Activated naive CD8-positive, alpha-beta T cell treated with anti-CD3 and anti-CD28 coated beads for 36 hours (primary cell): ENCODE results near the gene TTC13. TPM values are rescaled to one million over a fixed set of nuclear protein-coding genes. Genes with fewer than 3 reads are reported as not detected.

Experiments
- DNase-seq: peaks from one replicate; pipeline ENCODE4 v3.0.0; 2021
- H3K27ac Mint-ChIP-seq: one replicate; pipeline ENCODE4 v1.8.0; 2022; ENCODE audit warnings: mild to moderate bottlenecking, moderate library complexity, mixed read lengths
- H3K27me3 Mint-ChIP-seq: one replicate; pipeline ENCODE4 v1.8.0; 2022; ENCODE audit warnings: mild to moderate bottlenecking, mixed read lengths
- H3K36me3 Mint-ChIP-seq: one replicate; pipeline ENCODE4 v1.8.0; 2021; ENCODE audit warnings: mild to moderate bottlenecking, mixed read lengths
- H3K4me1 Mint-ChIP-seq: one replicate; pipeline ENCODE4 v1.8.0; 2021; ENCODE audit warnings: mixed read lengths
- H3K4me3 Mint-ChIP-seq: one replicate; pipeline ENCODE4 v1.8.0; 2022; ENCODE audit warnings: mild to moderate bottlenecking, moderate library complexity, mixed read lengths
- H3K9me3 Mint-ChIP-seq: one replicate; pipeline ENCODE4 v1.8.0; 2022; ENCODE audit warnings: mixed read lengths
- total RNA-seq, 2 experiments: library from RNA; stranded (reverse); gene quantifications; one replicate each; pipeline ENCODE4 v1.2.3, GENCODE V29; 2021

The TTC13 gene
- total RNA-seq, 2 experiments from 2014 or later = 13.4 to 15.5 TPM

DNA sequence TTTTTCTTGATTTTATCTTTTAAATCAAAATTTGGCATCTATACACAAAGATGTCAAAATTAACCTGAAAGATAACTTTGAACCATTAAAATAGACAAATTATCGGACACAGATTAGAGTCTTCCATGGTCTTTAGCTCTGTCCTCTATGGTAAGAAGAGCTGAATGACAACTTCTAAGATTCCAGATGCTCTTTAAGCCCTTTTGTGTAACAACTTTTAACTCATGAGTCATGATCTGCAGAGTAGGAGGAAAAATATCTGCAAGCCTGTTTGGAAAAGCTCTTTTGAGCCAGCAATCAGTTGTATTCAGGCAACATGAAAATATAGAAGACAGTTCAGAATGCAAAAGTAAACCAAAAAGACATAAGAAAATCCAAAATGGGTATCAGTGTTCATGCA lies 37.8 kb downstream of the TTC13 start:
- Mint-ChIP-seq H3K36me3 (peaks cover 13% of the 10 kb centered on the region), H3K27ac (no peak overlapping the region), H3K4me1 (peaks cover 8% of the 10 kb centered on the region), H3K4me3 (no peak overlapping the region), H3K27me3 (no peaks in the 10 kb centered on the region), H3K9me3 (no peaks in the 10 kb centered on the region)
- DNase-seq = no peak

DNA sequence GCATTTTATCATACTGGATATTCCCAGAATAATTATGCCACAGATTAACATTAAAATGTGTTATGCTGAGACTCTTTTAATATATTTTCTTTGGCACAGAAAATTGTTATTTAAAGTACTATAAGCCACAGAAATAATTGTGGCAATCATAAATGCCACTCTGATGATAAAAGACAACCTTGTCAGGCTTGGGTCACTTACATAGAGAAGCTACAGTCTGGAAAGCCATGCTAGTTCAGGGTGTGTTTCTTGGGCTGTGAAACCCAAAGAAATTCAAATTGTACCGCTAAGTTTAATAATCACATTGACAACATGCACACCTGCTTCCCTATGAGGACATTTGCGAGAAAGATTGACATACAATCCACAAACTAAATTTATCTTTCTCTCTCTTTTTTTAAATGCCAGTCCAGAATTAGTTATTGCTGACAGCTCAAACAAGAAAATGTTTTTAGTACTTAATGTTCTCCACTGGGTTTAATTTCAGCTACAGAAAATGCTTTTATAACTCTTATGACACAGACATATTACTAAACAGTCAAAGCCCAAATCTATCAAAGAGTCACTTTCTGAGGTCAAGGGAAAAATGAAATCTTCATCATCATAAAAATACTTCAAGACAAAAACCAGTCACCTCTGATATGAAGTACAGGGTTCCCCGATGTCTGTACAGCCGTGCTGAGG lies 38.7 kb downstream of the TTC13 start:
- H3K27ac Mint-ChIP-seq = no peak overlapping the region
- no peak for DNase-seq
- no peak overlapping the region for H3K4me3 Mint-ChIP-seq
- H3K4me1 Mint-ChIP-seq = peaks cover 8% of the 10 kb centered on the region
- H3K27me3 Mint-ChIP-seq = no peaks in the 10 kb centered on the region
- peaks cover 11% of the 10 kb centered on the region for H3K36me3 Mint-ChIP-seq
- no peaks in the 10 kb centered on the region for H3K9me3 Mint-ChIP-seq

DNA sequence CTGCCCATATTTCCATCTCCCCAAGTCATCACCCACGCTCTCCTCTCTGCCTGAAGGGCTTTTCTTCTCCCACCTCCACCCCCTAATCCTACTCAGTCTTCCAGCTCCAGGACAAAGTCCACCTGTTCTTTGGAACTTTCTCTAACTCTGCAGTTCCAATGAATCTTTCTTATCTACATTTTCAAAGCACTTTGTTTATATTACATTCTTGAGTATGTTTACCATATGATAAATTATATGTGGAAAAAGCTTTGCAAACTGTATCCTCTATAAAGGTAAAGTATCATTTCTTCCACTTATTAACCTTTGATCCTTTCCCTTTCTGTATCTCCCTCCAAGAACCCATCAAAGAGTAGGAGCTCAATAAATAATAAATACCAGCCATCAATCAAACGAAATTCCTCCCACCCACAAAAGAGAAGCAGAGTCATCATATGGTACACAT lies 39.7 kb downstream of the TTC13 start:
- H3K9me3 Mint-ChIP-seq = no peaks in the 10 kb centered on the region
- no peak overlapping the region for H3K4me3 Mint-ChIP-seq
- peaks cover 8% of the 10 kb centered on the region for H3K36me3 Mint-ChIP-seq
- no peaks in the 10 kb centered on the region for H3K27me3 Mint-ChIP-seq
- H3K27ac Mint-ChIP-seq = no peak overlapping the region
- peaks cover 8% of the 10 kb centered on the region for H3K4me1 Mint-ChIP-seq
- no peak for DNase-seq

DNA sequence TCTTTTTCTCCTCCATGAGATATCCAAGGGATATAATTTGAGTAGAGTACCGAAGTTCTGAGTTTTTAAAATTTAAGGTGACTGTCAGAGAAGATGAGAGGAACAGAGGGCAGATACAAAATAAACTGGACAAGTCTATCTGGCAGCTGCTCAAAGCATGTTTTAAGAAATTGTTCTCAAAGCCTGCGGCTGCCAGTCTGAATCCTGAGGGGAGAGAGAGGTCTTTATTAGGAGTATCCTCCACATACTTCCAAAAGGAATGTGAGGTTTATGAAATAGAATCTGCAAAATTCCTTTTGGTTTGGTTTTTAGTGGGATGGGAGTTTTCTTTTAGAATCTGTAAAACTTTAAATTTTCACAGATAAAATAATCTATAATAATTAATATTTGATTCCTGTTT lies 41.3 kb downstream of the TTC13 start:
- H3K4me3 Mint-ChIP-seq = no peak overlapping the region
- peaks cover 6% of the 10 kb centered on the region for H3K4me1 Mint-ChIP-seq
- peaks cover 5% of the 10 kb centered on the region for H3K36me3 Mint-ChIP-seq
- DNase-seq = no peak
- H3K9me3 Mint-ChIP-seq = no peaks in the 10 kb centered on the region
- no peaks in the 10 kb centered on the region for H3K27me3 Mint-ChIP-seq
- H3K27ac Mint-ChIP-seq = no peak overlapping the region

DNA sequence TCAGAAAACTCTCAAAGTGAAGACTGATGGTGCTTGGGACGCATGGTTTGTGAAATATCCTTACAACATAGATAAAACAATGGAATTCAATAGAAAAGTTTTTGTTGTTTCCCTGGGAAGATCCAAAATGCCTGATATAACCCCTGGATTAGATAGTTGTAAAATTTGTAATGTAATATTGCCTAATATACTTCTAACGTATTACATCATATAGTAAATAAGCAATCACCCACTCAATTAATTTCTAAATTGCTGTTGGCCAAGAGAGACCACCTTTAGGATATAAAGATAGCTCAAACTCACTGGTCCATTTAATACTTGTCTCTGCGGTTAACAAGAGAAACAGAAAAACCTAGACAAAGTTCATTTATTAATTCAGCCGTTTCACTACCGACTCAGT lies 42.2 kb downstream of the TTC13 start:
- Mint-ChIP-seq H3K9me3 (no peaks in the 10 kb centered on the region), H3K36me3 (peaks cover 5% of the 10 kb centered on the region), H3K27ac (no peak overlapping the region), H3K4me3 (no peak overlapping the region), H3K4me1 (peaks cover 6% of the 10 kb centered on the region), H3K27me3 (no peaks in the 10 kb centered on the region)
- DNase-seq = no peak

DNA sequence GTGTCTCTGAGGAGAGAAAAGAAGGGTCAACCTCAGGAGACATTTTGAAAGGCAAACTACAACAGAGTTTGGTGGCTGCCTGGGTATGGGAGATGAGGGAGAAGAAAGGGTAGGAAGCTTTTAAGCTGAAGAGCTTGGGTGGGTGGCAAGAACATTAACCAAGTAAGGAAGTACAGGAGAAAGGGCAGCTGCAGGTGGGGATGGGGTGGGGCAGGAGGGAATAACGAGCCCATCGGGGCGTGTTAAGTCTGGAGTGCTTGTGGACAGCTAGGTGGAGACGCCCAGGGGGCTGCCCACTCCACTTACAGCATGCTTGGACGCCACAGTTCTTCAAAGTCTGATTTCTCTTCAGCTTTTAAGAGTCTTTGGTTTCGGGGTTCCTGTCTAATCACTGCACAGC lies 42.8 kb downstream of the TTC13 start:
- no peaks in the 10 kb centered on the region for H3K27me3 Mint-ChIP-seq
- no peaks in the 10 kb centered on the region for H3K9me3 Mint-ChIP-seq
- no peak for DNase-seq
- H3K4me1 Mint-ChIP-seq = peaks cover 8% of the 10 kb centered on the region
- no peak overlapping the region for H3K27ac Mint-ChIP-seq
- H3K36me3 Mint-ChIP-seq = peaks cover 5% of the 10 kb centered on the region
- no peak overlapping the region for H3K4me3 Mint-ChIP-seq

DNA sequence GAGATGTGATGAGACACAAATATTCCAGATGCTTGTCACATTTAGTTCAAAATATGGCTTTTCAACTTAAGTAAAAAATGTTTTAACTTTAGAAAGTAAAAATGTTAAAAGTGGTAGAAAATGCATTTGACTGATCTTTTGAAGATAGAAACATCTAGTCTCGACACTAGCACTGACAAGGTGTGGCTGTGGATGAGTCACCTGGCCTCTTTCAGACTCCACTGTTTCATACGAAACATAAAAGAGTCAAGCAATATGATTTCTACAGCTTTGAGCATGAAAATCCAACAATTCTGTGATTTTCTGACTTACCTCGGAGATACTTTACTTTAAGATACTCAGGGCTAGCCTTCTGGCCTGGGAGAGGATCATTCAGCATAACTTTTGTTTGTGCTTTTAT lies 47.7 kb downstream of the TTC13 start:
- Mint-ChIP-seq H3K27me3 (no peaks in the 10 kb centered on the region), H3K4me1 (peaks cover 1% of the 10 kb centered on the region), H3K27ac (no peak overlapping the region), H3K9me3 (no peaks in the 10 kb centered on the region), H3K36me3 (peaks cover 2% of the 10 kb centered on the region), H3K4me3 (no peak overlapping the region)
- DNase-seq = no peak

DNA sequence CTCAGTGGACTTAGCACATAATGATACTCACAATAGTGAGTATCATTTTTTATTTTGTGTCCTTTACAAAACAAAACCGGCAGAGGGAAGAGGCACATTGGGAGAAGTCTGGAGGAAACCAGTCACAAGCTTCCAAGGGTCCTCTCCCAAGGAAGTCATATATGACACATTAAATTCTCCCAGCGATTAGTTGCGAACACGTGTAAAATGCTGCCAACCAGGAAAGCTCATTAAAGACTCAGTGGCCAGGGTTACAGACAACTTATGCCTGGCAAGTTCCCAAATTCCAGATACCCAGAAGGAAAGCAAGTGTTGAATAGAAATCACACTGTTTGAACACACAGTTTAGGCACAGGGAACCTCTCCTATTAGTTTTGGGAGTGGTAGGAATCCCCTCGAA lies 52.5 kb downstream of the TTC13 start:
- peaks cover 4% of the 10 kb centered on the region for H3K36me3 Mint-ChIP-seq
- H3K4me3 Mint-ChIP-seq = no peak overlapping the region
- peaks cover 1% of the 10 kb centered on the region for H3K4me1 Mint-ChIP-seq
- no peaks in the 10 kb centered on the region for H3K9me3 Mint-ChIP-seq
- H3K27ac Mint-ChIP-seq = no peak overlapping the region
- DNase-seq = no peak
- H3K27me3 Mint-ChIP-seq = no peaks in the 10 kb centered on the region

DNA sequence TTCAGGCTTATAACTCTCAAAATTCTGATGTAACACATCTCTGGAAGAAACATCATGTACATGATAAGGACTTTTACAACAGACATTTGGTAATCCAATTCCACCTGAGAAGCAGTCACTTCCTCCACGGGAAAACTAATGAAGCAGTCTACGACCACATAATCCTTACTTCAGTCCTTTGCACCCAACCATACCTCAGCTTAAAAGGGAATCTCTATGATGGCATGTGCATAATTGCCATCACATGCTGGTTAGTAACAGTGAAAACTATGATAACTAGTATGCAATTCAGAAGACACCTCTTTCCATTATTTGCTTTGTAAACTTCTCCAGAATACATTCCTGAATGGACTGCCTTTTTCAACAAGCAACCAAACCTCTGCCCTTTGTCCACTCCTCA lies 53.1 kb downstream of the TTC13 start:
- Mint-ChIP-seq H3K36me3 (peaks cover 4% of the 10 kb centered on the region), H3K9me3 (no peaks in the 10 kb centered on the region), H3K27ac (no peak overlapping the region), H3K27me3 (no peaks in the 10 kb centered on the region), H3K4me3 (no peak overlapping the region), H3K4me1 (no peaks in the 10 kb centered on the region)
- DNase-seq = no peak

DNA sequence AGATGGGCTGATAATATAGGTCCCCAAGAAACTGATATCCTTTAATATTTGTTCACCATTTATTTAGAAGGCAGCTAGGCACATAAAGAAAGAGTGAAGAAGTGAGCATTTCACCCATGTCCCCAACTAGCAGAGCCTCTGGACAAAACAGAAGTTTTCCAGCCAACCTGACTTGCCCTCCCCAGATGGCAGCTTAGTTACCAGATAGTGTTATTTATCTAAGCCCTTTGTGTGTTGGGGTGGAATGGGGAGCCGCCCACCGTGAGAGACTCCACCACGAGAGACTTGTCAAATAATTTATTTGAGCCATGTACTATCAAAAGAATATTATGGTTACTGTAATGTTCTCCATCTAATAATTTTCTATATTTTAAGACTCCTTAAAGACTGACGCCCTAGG lies 55.5 kb downstream of the TTC13 start:
- peaks cover 7% of the 10 kb centered on the region for H3K36me3 Mint-ChIP-seq
- no peaks in the 10 kb centered on the region for H3K9me3 Mint-ChIP-seq
- no peak overlapping the region for H3K4me3 Mint-ChIP-seq

DNA sequence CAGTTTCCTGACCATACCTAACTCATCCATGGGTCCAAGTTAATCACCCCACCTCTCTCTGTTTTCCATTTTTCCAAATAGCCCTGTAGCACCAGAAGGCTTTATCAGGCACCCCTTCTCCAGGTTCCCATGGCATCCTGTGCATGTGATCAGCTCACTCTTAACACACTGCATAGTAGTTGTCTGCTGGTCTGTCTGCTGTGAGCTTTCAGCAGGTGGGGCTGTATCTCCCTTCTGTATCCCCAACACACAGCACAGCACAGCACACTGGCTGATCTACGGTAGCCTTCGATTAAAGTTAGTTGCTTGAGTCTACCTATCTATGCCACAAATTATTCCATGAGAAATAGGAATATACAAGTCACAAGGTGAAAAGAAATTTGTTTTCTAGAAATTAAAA lies 56.0 kb downstream of the TTC13 start:
- no peaks in the 10 kb centered on the region for H3K4me1 Mint-ChIP-seq
- DNase-seq = no peak

More for the DNA sequence above, 55.5 kb downstream of the TTC13 start:
- DNase-seq = no peak
- no peaks in the 10 kb centered on the region for H3K4me1 Mint-ChIP-seq
- H3K27me3 Mint-ChIP-seq = no peaks in the 10 kb centered on the region
- no peak overlapping the region for H3K27ac Mint-ChIP-seq

DNA sequence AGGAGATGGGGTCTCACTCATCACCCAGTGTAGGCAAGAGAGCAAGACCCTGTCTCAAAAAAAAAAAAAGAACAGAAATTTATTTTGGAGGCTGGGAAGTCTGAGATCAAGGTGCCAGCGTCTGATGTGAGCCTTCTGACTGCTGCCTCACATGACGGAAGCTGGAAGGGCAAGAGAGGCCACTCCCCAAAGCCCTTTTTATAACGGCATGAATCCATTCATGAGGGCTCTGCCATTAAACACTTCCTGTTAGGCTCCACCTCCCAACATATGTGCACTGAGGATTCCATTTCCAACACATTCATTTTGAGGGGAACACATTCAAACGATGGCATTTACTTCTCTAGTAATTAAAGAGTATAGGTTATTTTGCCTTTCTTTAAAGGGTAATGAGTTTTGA lies 59.5 kb downstream of the TTC13 start:
- H3K9me3 Mint-ChIP-seq = no peaks in the 10 kb centered on the region
- H3K4me1 Mint-ChIP-seq = peaks cover 8% of the 10 kb centered on the region
- H3K27me3 Mint-ChIP-seq = no peaks in the 10 kb centered on the region
- DNase-seq = no peak
- H3K4me3 Mint-ChIP-seq = no peak overlapping the region
- H3K27ac Mint-ChIP-seq = no peak overlapping the region
- H3K36me3 Mint-ChIP-seq = peaks cover 8% of the 10 kb centered on the region

More for the DNA sequence above, 56.0 kb downstream of the TTC13 start:
- Mint-ChIP-seq H3K4me3 (no peak overlapping the region), H3K27me3 (no peaks in the 10 kb centered on the region), H3K27ac (peak overlapping the region; percentile 1), H3K36me3 (peaks cover 7% of the 10 kb centered on the region), H3K9me3 (no peaks in the 10 kb centered on the region)

DNA sequence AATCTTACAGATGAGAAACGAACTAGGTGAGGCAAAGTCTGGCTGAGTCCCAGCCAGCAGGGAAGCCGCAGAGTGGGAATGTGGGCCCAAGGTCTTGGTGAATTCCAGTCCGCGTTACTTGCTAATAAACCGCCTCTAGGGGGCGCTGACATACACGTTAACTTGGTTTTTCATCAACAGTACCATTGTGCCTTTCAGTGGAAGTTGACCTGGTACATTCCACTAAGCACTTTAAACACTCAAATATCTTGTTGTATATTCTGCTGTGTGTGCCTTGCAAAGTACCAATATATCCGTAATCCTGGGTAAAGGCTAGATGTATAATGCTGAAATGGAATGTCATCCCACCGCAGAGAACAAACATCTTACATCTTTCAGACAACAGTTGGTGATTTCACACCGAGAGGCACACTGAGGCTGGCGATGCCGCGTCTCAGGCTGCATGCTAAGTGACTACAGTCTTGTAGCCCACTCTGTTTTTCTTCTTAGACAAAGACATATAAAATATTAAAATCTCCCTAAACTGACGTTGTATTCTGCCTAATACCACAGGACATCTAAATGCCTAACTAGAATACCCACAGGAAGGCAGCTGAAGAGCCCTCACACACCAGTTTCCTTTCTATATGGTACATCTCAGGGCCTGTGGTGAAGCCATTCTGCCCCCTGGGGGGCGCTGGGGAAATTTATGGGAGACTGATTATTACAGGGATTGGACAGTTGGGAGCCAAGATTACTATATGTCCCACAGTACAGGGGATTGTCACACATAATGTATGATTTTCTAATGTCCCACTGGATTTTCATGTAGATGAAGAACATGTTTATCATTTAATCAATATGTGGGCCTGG lies 61.2 kb downstream of the TTC13 start:
- no peaks in the 10 kb centered on the region for H3K9me3 Mint-ChIP-seq

DNA sequence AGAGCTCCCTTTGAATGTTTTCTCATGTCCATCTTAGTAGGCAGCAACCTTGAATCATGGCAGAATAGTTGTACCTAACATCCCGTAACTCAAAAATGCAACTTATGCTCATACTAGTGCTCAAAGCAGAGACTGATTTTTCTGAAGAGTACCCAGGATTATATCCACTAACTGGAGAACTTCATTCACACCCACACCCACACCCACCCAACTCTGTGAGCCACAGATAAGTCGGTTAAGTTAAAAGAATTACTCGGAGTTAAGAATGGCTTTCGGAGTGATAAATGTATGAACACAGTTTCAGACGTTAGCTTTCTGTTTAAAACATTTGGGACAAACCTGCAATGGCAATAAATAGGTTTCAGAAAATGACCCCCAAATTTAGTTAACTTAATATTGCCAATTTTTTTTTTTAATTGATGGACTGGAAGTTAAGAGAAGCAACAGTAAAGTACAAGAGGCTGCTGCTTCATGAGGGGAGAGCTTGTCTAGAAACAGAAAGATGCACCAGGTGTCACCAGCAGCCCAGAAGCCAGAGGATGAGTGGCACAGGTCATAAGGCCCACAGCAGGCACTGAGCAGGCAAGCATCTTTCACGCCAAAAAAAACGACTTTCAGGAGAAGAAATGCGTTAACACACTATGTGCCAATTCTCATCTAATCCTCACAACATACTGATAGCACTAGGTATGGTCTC lies 61.9 kb downstream of the TTC13 start:
- no peaks in the 10 kb centered on the region for H3K27me3 Mint-ChIP-seq
- H3K4me3 Mint-ChIP-seq = no peak overlapping the region
- no peak overlapping the region for H3K27ac Mint-ChIP-seq
- H3K4me1 Mint-ChIP-seq = peaks cover 8% of the 10 kb centered on the region
- H3K36me3 Mint-ChIP-seq = peaks cover 13% of the 10 kb centered on the region
- DNase-seq = no peak
- H3K9me3 Mint-ChIP-seq = no peaks in the 10 kb centered on the region

More for the DNA sequence above, 61.2 kb downstream of the TTC13 start:
- Mint-ChIP-seq H3K27ac (no peak overlapping the region), H3K36me3 (peaks cover 13% of the 10 kb centered on the region), H3K27me3 (no peaks in the 10 kb centered on the region), H3K4me1 (peaks cover 8% of the 10 kb centered on the region), H3K4me3 (no peak overlapping the region)
- DNase-seq = peak; percentile 52

DNA sequence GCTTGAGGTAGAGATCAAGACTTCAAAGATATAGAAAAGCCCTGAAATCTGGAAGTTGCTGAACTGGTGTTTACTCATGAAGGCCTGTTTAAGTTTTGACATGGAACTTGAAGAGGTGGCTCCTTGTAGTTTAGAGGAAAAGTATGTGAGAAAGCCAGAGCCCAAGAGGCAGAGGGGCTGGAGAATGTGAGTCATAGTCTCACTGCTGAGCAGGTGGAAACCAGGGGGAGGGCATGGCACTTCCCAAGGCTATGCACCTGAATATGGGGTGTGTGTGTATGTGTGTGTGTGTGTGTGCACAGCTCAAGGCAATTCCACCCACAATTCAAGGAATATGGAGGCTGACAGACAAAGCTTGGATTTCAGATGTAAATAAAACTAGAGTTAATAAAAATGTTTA lies 63.6 kb downstream of the TTC13 start:
- Mint-ChIP-seq H3K4me1 (peaks cover 8% of the 10 kb centered on the region), H3K27ac (peak overlapping the region; percentile 65), H3K9me3 (no peaks in the 10 kb centered on the region), H3K4me3 (no peak overlapping the region), H3K36me3 (peaks cover 11% of the 10 kb centered on the region), H3K27me3 (no peaks in the 10 kb centered on the region)
- peak; percentile 15 for DNase-seq
